Small intestine (tissue), 7 donors: ENCODE data around the gene SPATA9. TPM values are rescaled to one million over a fixed set of nuclear protein-coding genes. Genes with fewer than 3 reads are reported as not detected.

Experiments
- DNase-seq, 2 donors: peaks; one replicate each; pipeline versions ENCODE4 v3.0.0 to v3.0.0-alpha.2; 2013
- FAIRE-seq: peaks from 2 replicates; lab custom pipeline; 2012; peaks lifted over from hg19 to GRCh38; lab: Jason Lieb, UNC
- H3K27ac ChIP-seq, 3 donors: one replicate each; pipeline ENCODE4 v1.5.1; 2013; ENCODE audit warnings: low read length in 2 of 3, mild to moderate bottlenecking in 2 of 3, control low read depth in 1 of 3, inconsistent platforms in 1 of 3, low read depth in 1 of 3, moderate library complexity in 1 of 3
- H3K27me3 ChIP-seq, 3 donors: one replicate each; pipeline ENCODE4 v1.6.1; 2013; ENCODE audit warnings: low read length in 3 of 3, inconsistent platforms in 1 of 3; ENCODE audit not compliant: control insufficient read depth in 3 of 3, insufficient read depth in 3 of 3
- H3K36me3 ChIP-seq, 3 donors: one replicate each; pipeline ENCODE4 v1.6.1; 2013; ENCODE audit warnings: low read length in 3 of 3, inconsistent platforms in 1 of 3, low read depth in 1 of 3, mild to moderate bottlenecking in 1 of 3, moderate library complexity in 1 of 3; ENCODE audit not compliant: control insufficient read depth in 3 of 3, insufficient read depth in 2 of 3
- H3K4me1 ChIP-seq, 3 donors: one replicate each; pipeline ENCODE4 v1.6.1; 2013; ENCODE audit warnings: low read length in 2 of 3, inconsistent platforms in 1 of 3, low read depth in 1 of 3, mild to moderate bottlenecking in 1 of 3, moderate library complexity in 1 of 3; ENCODE audit not compliant: control insufficient read depth in 3 of 3, insufficient read depth in 2 of 3
- H3K4me3 ChIP-seq, 3 donors: one replicate each; pipeline ENCODE4 v1.5.1; 2013; ENCODE audit warnings: low read length in 3 of 3, control low read depth in 1 of 3, inconsistent platforms in 1 of 3, low read depth in 1 of 3, mild to moderate bottlenecking in 1 of 3, moderate library complexity in 1 of 3
- H3K9me3 ChIP-seq, 2 donors: one replicate each; pipeline ENCODE4 v1.6.1; 2013; ENCODE audit warnings: low read depth in 1 of 2, low read length in 1 of 2; ENCODE audit not compliant: control insufficient read depth in 2 of 2, insufficient read depth in 1 of 2
- WGBS, 3 donors: extraction: QIAGEN DNeasy Blood & Tissue Kit; methylation state at CpG; one replicate each; pipeline ENCODE4 v1.1.7; 2013; 5-methylcytosine and 5-hydroxymethylcytosine counted together
- polyA plus RNA-seq, 4 donors: library from polyadenylated mRNA; stranded (reverse) in 3 of 4; unstranded in 1 of 4; fragments of 200-250 nt in 3 of 4; fragments of 120-200 nt in 1 of 4; gene quantifications; one replicate each; pipeline versions ENCODE4 v1.2.1 to v1.2.3, GENCODE V29; 2013
- donor health status: healthy with polysubstance abuse.
- donor health status: control.
- donor health status: control.
- donor health status: Bipolar disorder and iron deficiency.
- donor health status: healthy.

SPATA9 gene
- polyA plus RNA-seq, 4 donors = 0.24 to 1.0 TPM; not detected in 2

DNA sequence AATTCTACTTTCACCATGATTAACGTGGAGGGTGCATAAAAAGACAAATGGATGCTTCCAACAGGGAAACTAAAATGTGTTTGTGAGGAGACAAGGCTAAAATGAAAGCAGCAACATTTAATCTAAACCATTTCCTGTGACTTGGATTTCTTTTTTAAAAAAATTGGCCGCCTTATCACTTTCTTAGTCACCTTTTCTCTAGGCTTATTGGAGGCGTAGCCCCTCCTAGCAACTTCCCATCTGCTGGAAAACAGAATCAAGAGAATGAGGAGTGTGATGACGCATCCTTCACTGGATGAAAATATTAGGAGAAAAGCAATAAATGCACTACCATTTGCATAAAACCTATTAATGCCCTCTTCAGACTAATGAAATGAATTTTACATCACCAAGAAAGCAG is 63.7 kb downstream of the SPATA9 start:
- WGBS, 3 donors = 43 to 82% (median 60%) methylated on average over 4 of the region's 4 CpGs
- no peak for FAIRE-seq
- Histone ChIP-seq H3K27me3 (peaks cover 0 to 19% (median 0%) of the 10 kb centered on the region in 3 donors), H3K27ac (no peak overlapping the region), H3K36me3 (no peaks in the 10 kb centered on the region), H3K4me3 (peak overlapping the region in 1 of 3 donors; percentile 53), H3K9me3 (peaks cover 0 to 6% of the 10 kb centered on the region in 2 donors), H3K4me1 (peaks cover 0 to 11% (median 2%) of the 10 kb centered on the region in 3 donors)
- DNase-seq = no peak

DNA sequence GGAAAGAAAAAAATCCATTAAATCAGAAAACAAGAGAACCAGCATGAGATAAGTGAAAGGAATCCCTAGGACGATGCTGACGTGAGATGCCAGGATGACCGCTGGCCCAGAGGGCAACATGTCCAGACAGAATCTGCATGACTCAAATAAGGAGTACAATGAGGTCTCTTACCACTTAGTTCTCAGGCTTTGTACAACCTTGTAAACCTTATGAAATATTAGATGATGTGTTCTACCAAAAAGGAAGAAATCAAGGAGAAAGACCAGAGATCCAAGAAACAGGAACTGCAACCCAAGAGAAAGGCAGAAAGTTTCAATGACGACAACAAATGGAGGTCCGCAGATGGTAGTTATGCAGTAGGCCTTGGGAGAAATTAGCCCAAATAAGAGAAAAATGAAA is 65.7 kb downstream of the SPATA9 start:
- Histone ChIP-seq H3K36me3 (peaks cover 0 to 2% (median 0%) of the 10 kb centered on the region in 3 donors), H3K4me3 (no peak overlapping the region), H3K27me3 (peaks cover 0 to 19% (median 0%) of the 10 kb centered on the region in 3 donors), H3K9me3 (peaks cover 0 to 19% of the 10 kb centered on the region in 2 donors), H3K4me1 (peaks cover 0 to 11% (median 2%) of the 10 kb centered on the region in 3 donors), H3K27ac (no peak overlapping the region)
- DNase-seq = no peak
- FAIRE-seq = no peak
- WGBS, 3 donors = 86 to 98% (median 98%) methylated on average over 5 of the region's 5 CpGs

DNA sequence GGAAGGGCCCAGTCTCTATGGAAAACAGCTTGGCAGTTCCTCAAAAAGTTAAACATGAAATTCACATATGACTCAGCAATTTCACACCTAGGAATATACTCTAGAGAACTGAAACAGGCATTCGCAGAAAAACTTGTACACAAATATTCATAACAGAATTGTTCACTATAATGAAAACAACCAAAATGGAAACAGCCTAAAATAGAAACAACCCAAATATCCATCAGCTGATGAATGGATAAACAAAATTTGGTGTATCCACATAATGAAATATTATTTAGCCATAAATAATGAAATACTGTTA is 67.7 kb downstream of the SPATA9 start:
- WGBS, 3 donors = 71 to 86% (median 73%) methylated on average over 1 of the region's 1 CpG
- H3K27ac ChIP-seq = no peak overlapping the region
- DNase-seq (no peak), FAIRE-seq (no peak)
- peaks cover 0 to 17% (median 0%) of the 10 kb centered on the region in 3 donors for H3K27me3 ChIP-seq
- no peak overlapping the region for H3K4me3 ChIP-seq
- H3K4me1 ChIP-seq = peaks cover 0 to 6% (median 0%) of the 10 kb centered on the region in 3 donors
- H3K9me3 ChIP-seq = peaks cover 0 to 19% of the 10 kb centered on the region in 2 donors
- H3K36me3 ChIP-seq = peaks cover 0 to 2% (median 0%) of the 10 kb centered on the region in 3 donors

DNA sequence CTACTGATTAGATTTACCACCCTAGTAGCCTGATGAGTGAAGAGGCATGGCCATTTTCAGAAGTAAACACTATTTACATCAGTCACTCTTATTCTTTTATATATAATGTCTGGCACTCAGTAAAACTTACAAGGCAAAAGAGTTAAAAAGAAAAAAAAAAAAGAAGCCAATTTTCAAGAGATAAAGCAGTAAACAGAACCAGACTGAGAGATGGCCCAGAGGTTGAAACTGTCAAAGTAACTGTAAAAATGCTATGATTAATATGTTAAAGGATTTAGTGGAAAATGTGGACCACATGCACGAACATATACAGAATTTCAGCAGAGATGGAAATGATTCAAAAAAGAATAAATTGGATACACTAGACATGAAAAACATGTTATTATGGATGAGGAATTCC is 69.3 kb downstream of the SPATA9 start:
- DNase-seq (no peak), FAIRE-seq (no peak)
- WGBS, 3 donors = 87 to 94% (median 91%) methylated on average over 1 of the region's 1 CpG
- H3K27ac ChIP-seq = no peak overlapping the region
- no peaks in the 10 kb centered on the region for H3K4me1 ChIP-seq
- peaks cover 0 to 19% of the 10 kb centered on the region in 2 donors for H3K9me3 ChIP-seq
- peaks cover 0 to 2% (median 0%) of the 10 kb centered on the region in 3 donors for H3K36me3 ChIP-seq
- H3K4me3 ChIP-seq = no peak overlapping the region
- peaks cover 0 to 1% (median 0%) of the 10 kb centered on the region in 3 donors for H3K27me3 ChIP-seq

DNA sequence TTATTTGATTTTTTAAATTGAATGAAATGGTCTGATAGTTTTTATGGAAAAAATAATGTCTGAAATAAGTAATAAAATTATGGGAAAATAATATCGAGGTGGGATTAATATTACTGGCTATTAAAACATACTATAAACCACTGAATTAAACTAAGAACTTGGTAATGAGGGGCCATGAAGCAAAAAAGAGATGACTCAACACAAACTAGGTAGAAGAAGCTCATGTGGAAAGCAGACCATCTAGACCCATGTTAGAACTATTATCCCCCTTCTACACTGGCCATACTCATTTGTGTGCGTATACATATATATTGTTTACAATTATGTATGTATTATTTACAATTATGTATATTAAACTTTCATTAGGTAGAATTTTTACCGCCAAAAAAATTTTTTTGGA is 71.4 kb downstream of the SPATA9 start:
- 89 to 94% (median 92%) methylated on average over 3 of the region's 3 CpGs for WGBS, 3 donors
- no peaks in the 10 kb centered on the region for H3K4me1 ChIP-seq
- FAIRE-seq (no peak), DNase-seq (no peak)
- H3K36me3 ChIP-seq = peaks cover 0 to 2% (median 0%) of the 10 kb centered on the region in 3 donors
- peaks cover 0 to 19% of the 10 kb centered on the region in 2 donors for H3K9me3 ChIP-seq
- H3K27me3 ChIP-seq = no peaks in the 10 kb centered on the region
- H3K27ac ChIP-seq = no peak overlapping the region
- H3K4me3 ChIP-seq = no peak overlapping the region

DNA sequence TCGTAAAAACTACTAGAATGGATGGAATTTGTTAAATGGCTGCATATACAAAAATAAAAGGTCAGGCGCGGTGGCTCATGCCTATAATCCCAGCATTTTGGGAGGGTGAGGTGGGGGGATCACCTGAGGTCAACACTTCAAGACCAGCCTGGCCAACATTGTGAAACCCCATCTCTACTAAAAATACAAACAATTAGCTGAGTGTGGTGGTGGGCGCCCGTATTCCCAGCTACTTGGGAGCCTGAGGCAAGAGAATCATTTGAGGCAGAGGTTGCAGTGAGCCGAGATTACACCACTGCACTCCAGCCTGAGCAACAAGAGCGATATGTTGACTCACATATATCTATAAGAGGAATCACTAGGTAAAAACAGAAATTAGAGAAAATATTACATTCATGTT is 72.2 kb downstream of the SPATA9 start:
- Histone ChIP-seq H3K27me3 (no peaks in the 10 kb centered on the region), H3K36me3 (peaks cover 0 to 2% (median 0%) of the 10 kb centered on the region in 3 donors), H3K4me1 (no peaks in the 10 kb centered on the region), H3K27ac (no peak overlapping the region), H3K9me3 (peaks cover 0 to 19% of the 10 kb centered on the region in 2 donors), H3K4me3 (no peak overlapping the region)
- no peak for DNase-seq
- FAIRE-seq = no peak
- 94 to 95% (median 95%) methylated on average over 7 of the region's 7 CpGs for WGBS, 3 donors

DNA sequence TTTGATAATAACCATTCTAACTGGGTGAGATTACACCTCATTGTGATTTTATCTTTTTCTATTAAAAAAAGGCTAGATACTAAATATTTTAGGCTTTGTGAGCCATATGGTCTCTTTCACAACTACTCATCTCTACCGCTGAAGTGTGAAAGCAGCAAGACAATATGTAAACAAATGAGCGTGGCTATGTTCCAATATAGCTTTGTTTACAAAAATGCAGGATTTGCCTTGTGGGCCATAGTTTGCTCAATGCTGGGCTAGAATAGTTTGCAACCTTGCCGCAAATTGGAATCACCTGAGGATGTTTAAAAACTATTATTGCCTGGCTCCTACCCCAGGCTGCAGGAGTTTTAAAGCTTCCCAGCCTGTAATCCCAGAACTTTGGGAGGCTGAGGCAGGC is 73.1 kb downstream of the SPATA9 start:
- FAIRE-seq = no peak
- WGBS, 3 donors = 60 to 72% (median 64%) methylated on average over 3 of the region's 3 CpGs
- DNase-seq = no peak
- Histone ChIP-seq H3K36me3 (peaks cover 0 to 2% (median 0%) of the 10 kb centered on the region in 3 donors), H3K27me3 (no peaks in the 10 kb centered on the region), H3K4me3 (no peak overlapping the region), H3K9me3 (peaks cover 0 to 19% of the 10 kb centered on the region in 2 donors), H3K27ac (no peak overlapping the region), H3K4me1 (no peaks in the 10 kb centered on the region)
